T47D (cell line): ENCODE data around the gene WDR35.

Experiments
- DNase-seq, 2 experiments: peaks; one replicate each; pipeline versions ENCODE4 v3.0.0 to v3.0.0-alpha.2; 2011 to 2012; ENCODE audit warnings: low read depth in 1 of 2, low spot score in 1 of 2
- JUND ChIP-seq: IDR thresholded peaks from 2 replicates; pipeline ENCODE4 v1.6.1; 2012; ENCODE audit warnings: low read depth
- in situ Hi-C: cut with HindIII; loops from 2 replicates; pipeline ENCODE4 v1.10.0; 2016; ENCODE audit warnings: low sequenced_read_pairs, low pct_unique_long_range_greater_than_20kb

WDR35 gene

GRCh38 chr2:20019747-20020146 is 29.8 kb upstream of the WDR35 start:
- no peak for DNase-seq
- no peak for TF ChIP-seq JUND
- in situ Hi-C loops, result no loop called here

GRCh38 chr2:20018601-20019152 is 28.8 kb upstream of the WDR35 start:
- no peak for TF ChIP-seq JUND
- DNase-seq, result no peak
- in situ Hi-C loops, result no loop called here

- no peak for DNase-seq
- in situ Hi-C loops, result no loop called here
Measured at GRCh38 chr2:20016346-20016745, 26.4 kb upstream of the WDR35 start.

GRCh38 chr2:20015482-20016083 is 25.7 kb upstream of the WDR35 start:
- no peak for TF ChIP-seq JUND

More at GRCh38 chr2:20016346-20016745, 26.4 kb upstream of the WDR35 start:
- no peak for TF ChIP-seq JUND

DNA sequence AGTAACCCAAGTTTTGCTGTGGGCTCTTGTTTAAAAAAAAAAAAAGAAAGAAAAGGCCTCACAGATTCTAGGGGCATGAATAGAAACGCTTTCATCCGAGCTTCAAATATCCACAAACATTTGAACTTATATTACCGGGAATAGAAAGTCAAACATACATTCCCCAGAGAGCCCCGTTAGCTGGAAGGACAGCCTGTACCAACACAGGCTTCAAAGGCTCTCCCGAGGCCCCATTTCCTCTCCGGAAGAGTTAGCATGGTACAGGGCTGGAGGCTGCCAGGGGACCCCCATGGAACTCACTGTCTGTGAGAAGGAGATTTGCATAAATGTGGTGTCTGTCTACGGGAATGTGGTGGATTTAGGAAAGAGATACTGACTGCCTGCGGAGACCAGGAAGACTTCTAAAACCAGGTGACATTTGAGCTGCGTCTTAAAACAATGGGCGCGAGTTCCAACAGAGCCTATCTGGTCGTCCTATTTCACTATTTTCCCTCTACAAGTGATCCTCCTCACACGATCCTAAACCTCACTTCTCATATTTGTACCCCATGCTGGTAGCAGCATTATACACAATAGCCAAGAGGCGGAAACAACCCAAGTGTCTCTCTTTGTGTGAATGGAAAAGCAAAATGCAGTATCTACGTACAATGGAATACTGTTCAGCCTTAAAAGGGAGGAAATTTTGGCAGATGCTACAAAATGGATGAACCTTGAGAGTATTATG is 23.4 kb upstream of the WDR35 start:
- DNase-seq, result no peak
- in situ Hi-C loops, result no loop called here
- no peak for TF ChIP-seq JUND

More at GRCh38 chr2:20015482-20016083, 25.7 kb upstream of the WDR35 start:
- peak; percentile 49 to 68 for DNase-seq
- in situ Hi-C loops, result no loop called here

- peak in 1 of 2 experiments; percentile 38 for DNase-seq
- in situ Hi-C loops, result no loop called here
- no peak for TF ChIP-seq JUND
Measured at GRCh38 chr2:20012282-20013125, 22.6 kb upstream of the WDR35 start, which contains the start of gene MATN3. TSS of gene MATN3 (minus strand) at chr2:20012668. CDS start at chr2:20012631, 37 bp downstream.

DNA sequence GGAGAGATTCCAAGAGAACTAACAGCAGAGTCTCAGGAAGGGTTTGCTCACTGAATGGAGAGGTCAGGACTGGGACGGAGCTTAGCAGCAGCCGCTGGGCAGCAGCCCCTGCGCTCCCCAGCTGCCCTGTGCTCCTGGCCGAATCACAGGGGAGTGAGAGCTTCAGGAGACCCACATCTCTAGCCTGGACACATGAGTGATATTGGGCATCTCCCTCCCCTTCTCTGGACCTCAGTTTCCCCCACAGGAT is 22.1 kb upstream of the WDR35 start:
- in situ Hi-C loops, result no loop called here

GRCh38 chr2:20011276-20012031 is 21.5 kb upstream of the WDR35 start:
- TF ChIP-seq JUND, result no peak
- no peak for DNase-seq
- in situ Hi-C loops, result no loop called here

More for the DNA sequence above, 22.1 kb upstream of the WDR35 start:
- no peak for TF ChIP-seq JUND
- no peak for DNase-seq

DNA sequence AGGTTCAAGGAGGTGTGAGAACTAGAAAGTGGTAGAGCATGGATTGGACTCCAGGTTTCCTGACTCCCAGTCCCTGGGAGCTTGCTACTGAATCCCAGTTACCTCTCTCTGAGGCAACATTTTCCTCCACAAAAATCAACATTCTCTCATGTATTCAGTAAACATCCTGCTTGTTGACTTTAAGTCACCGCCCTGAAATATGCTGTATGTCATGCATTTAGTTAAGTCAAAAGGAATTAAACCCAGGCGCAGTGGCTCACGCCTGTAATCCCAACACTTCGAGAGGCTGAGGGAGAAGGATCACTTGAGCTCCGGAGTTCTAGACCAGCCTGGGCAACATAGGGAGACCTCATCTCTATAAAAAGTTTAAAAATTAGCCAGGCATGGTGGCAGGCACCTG is 18.8 kb upstream of the WDR35 start:
- in situ Hi-C loops, result no loop called here
- TF ChIP-seq JUND, result no peak
- peak in 1 of 2 experiments; percentile 89 for DNase-seq

GRCh38 chr2:20005891-20006470 is 16.1 kb upstream of the WDR35 start:
- in situ Hi-C loops, result no loop called here
- no peak for DNase-seq
- no peak for TF ChIP-seq JUND

DNA sequence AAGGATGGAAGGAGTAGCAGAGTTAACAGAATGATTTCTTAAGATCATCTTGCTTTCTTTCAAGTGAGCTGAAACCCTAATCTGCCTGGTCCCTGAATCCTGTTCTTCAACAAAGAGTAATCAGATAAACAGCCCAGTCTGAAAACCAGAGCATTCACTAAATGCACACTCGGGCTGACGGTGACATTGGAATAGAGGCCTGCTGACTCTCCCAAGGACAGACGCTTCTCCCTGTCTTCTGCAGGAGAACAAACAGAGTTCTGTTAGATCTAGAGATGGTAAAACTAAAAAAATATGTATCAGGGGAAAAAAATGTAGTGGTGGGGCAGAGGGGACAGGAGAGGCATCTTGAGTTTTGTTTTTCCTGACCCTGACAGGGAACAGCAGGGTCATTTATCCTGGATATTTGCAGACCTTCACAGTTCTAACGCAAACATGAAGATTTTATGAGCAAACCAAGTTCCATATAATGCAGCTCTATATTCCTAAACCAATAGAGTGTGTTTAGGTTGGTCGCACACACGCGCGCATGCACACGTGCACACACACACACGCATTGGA is 15.2 kb upstream of the WDR35 start:
- no peak for DNase-seq
- in situ Hi-C loops, result no loop called here
- no peak for TF ChIP-seq JUND
